Ascending aorta (tissue), 2 donors: ENCODE data around the gene AGO3. TPM values are rescaled to one million over a fixed set of nuclear protein-coding genes. Genes with fewer than 3 reads are reported as not detected.

Experiments used
- DNase-seq, 2 donors: peaks; one replicate each; pipeline ENCODE4 v3.0.0-alpha.2; 2019; ENCODE audit warnings: low spot score in 2 of 2
- H3K27ac ChIP-seq, 2 donors: fragments of 200-600 bp; sonication (generic); one replicate each; pipeline ENCODE4 v1.5.1; 2016 to 2017; ENCODE audit warnings: mild to moderate bottlenecking in 1 of 2
- H3K27me3 ChIP-seq: fragments of 200-600 bp; sonication (generic); one replicate; pipeline ENCODE4 v1.5.1; 2017
- H3K36me3 ChIP-seq, 2 donors: fragments of 200-600 bp; sonication (generic); one replicate each; pipeline ENCODE4 v1.5.1; 2016
- H3K4me1 ChIP-seq, 2 donors: fragments of 200-600 bp; sonication (generic); one replicate each; pipeline ENCODE4 v1.5.1; 2016 to 2017; ENCODE audit warnings: mild to moderate bottlenecking in 1 of 2
- H3K4me3 ChIP-seq, 2 donors: fragments of 200-600 bp; sonication (generic); one replicate each; pipeline ENCODE4 v1.5.1; 2016 to 2017; ENCODE audit warnings: mild to moderate bottlenecking in 1 of 2
- H3K9me3 ChIP-seq, 2 donors: fragments of 200-600 bp; sonication (generic); one replicate each; pipeline ENCODE4 v1.5.1; 2016
- CTCF ChIP-seq, 3 experiments: fragments of 200-600 bp in 2 of 3; fragments of 450-650 bp in 1 of 3; sonication (generic) in 2 of 3; IDR thresholded peaks; one replicate each; pipeline ENCODE4 v1.5.1; 2016 to 2019; ENCODE audit warnings: antibody characterized with exemption in 3 of 3, mild to moderate bottlenecking in 1 of 3, moderate library complexity in 1 of 3
- intact Hi-C: fragments of 100-400 bp; cut with DNase I; formaldehyde crosslinking; loops from one replicate; pipeline ENCODE4 v1.15.1; 2023
- total RNA-seq: library from RNA; depleted of rRNA; stranded (reverse); fragments of >200 nt; gene quantifications from one replicate; pipeline ENCODE4 v1.1.0, GENCODE V29; 2016

AGO3 gene
- total RNA-seq, 1 donor from 2014 or later: 19.7 TPM

GRCh38 chr1:36055706-36056105 lies 124.8 kb downstream of the AGO3 start:
- no peak for TF ChIP-seq CTCF (IDR thresholded peaks at IDR 0.05)
- Histone ChIP-seq H3K9me3 (no peaks in the 10 kb centered on the region), H3K4me1 (no peaks in the 10 kb centered on the region), H3K27ac (no peak overlapping the region), H3K27me3 (no peaks in the 10 kb centered on the region), H3K36me3 (peaks cover 0 to 14% of the 10 kb centered on the region in 2 donors), H3K4me3 (no peak overlapping the region)
- intact Hi-C loops: no loop called here
- DNase-seq: no peak

DNA sequence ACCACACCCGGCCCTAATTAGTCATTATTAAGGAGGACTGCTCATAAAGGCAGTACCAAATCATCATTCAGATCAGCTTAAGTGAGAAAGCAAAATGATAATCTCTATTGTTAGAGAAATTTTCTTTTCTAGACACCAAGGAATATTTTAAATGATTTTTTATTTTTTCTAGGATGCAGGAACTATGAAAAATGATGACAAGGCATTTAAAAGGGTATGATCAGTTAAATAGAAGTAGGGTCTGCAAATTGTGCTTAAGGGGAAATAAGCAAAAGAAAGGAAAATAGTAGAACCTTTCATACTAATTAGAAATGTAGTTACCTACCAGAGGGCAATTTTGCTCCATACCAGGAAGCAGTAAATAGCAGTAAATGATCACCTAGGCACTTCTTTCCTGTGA lies 131.4 kb downstream of the AGO3 start:
- no peak overlapping the region for H3K27ac ChIP-seq
- no peak for DNase-seq
- no peaks in the 10 kb centered on the region for H3K9me3 ChIP-seq
- intact Hi-C loops: no loop called here
- no peak overlapping the region for H3K4me3 ChIP-seq
- H3K4me1 ChIP-seq: no peaks in the 10 kb centered on the region
- no peaks in the 10 kb centered on the region for H3K27me3 ChIP-seq
- H3K36me3 ChIP-seq: no peaks in the 10 kb centered on the region
- no peak for TF ChIP-seq CTCF (IDR thresholded peaks at IDR 0.05)

GRCh38 chr1:36067871-36068270 lies 137.0 kb downstream of the AGO3 start:
- Histone ChIP-seq H3K27me3 (no peaks in the 10 kb centered on the region), H3K4me3 (no peak overlapping the region), H3K9me3 (no peaks in the 10 kb centered on the region), H3K36me3 (no peaks in the 10 kb centered on the region), H3K27ac (no peak overlapping the region), H3K4me1 (no peaks in the 10 kb centered on the region)
- no peak for DNase-seq
- TF ChIP-seq CTCF (IDR thresholded peaks at IDR 0.05): no peak
- intact Hi-C loops: no loop called here

DNA sequence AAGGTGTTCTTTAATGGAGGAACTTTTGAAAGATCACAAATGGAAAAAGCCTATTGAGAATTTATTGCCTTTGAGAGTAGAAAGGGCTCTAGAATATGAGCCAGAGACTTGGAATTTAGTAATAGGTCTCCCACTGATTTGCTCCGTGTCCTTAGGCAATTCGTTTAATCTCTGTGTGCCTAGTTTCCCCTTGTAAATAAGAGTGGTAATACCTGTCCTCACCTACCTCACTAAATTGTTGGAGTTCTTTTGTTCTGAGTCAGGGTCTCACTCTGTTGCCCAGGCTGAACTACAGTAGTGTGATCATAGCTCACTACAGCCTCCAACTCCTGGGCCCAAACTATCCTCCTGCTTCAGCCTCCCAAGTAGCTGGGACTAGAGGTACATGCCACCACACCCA lies 138.0 kb downstream of the AGO3 start:
- Histone ChIP-seq H3K4me3 (no peak overlapping the region), H3K27ac (no peak overlapping the region), H3K4me1 (no peaks in the 10 kb centered on the region), H3K9me3 (no peaks in the 10 kb centered on the region), H3K27me3 (no peaks in the 10 kb centered on the region), H3K36me3 (no peaks in the 10 kb centered on the region)
- TF ChIP-seq CTCF (IDR thresholded peaks at IDR 0.05): no peak
- no peak for DNase-seq
- intact Hi-C loops: no loop called here

GRCh38 chr1:36070349-36070748 lies 139.4 kb downstream of the AGO3 start:
- intact Hi-C loops: no loop called here
- DNase-seq: no peak
- Histone ChIP-seq H3K36me3 (no peaks in the 10 kb centered on the region), H3K4me3 (no peak overlapping the region), H3K4me1 (no peaks in the 10 kb centered on the region), H3K27ac (no peak overlapping the region), H3K9me3 (no peaks in the 10 kb centered on the region), H3K27me3 (no peaks in the 10 kb centered on the region)
- no peak for TF ChIP-seq CTCF (IDR thresholded peaks at IDR 0.05)

GRCh38 chr1:36076979-36077573 lies 146.2 kb downstream of the AGO3 start:
- no peak for DNase-seq
- intact Hi-C loops: no loop called here
- no peak overlapping the region for H3K4me3 ChIP-seq
- no peaks in the 10 kb centered on the region for H3K4me1 ChIP-seq
- no peaks in the 10 kb centered on the region for H3K36me3 ChIP-seq
- no peak for TF ChIP-seq CTCF (IDR thresholded peaks at IDR 0.05)
- no peaks in the 10 kb centered on the region for H3K27me3 ChIP-seq
- H3K9me3 ChIP-seq: no peaks in the 10 kb centered on the region
- H3K27ac ChIP-seq: no peak overlapping the region
